Muscle of arm (tissue), 14 donors: ENCODE data around the gene ALMS1. TPM values are rescaled to one million over a fixed set of nuclear protein-coding genes. Genes with fewer than 3 reads are reported as not detected.
"Not testable (repeated sequence)": the region's sequence is repeated elsewhere in the genome, so short reads cannot be mapped to it uniquely, and the experiment has no call there.

Experiments used
- DNase-seq: peaks from one replicate; pipeline ENCODE4 v3.0.0-alpha.2; 2013
- long read RNA-seq, 11 donors: transcript quantifications; one replicate each; lab custom pipeline, GENCODE V29; 2026
- polyA plus RNA-seq, 12 donors: library from polyadenylated mRNA; unstranded; fragments of 120-200 nt; gene quantifications; one replicate each; pipeline ENCODE4 v1.2.1, GENCODE V29; 2013; ENCODE audit not compliant: insufficient read length in 12 of 12

Gene ALMS1, protein sequence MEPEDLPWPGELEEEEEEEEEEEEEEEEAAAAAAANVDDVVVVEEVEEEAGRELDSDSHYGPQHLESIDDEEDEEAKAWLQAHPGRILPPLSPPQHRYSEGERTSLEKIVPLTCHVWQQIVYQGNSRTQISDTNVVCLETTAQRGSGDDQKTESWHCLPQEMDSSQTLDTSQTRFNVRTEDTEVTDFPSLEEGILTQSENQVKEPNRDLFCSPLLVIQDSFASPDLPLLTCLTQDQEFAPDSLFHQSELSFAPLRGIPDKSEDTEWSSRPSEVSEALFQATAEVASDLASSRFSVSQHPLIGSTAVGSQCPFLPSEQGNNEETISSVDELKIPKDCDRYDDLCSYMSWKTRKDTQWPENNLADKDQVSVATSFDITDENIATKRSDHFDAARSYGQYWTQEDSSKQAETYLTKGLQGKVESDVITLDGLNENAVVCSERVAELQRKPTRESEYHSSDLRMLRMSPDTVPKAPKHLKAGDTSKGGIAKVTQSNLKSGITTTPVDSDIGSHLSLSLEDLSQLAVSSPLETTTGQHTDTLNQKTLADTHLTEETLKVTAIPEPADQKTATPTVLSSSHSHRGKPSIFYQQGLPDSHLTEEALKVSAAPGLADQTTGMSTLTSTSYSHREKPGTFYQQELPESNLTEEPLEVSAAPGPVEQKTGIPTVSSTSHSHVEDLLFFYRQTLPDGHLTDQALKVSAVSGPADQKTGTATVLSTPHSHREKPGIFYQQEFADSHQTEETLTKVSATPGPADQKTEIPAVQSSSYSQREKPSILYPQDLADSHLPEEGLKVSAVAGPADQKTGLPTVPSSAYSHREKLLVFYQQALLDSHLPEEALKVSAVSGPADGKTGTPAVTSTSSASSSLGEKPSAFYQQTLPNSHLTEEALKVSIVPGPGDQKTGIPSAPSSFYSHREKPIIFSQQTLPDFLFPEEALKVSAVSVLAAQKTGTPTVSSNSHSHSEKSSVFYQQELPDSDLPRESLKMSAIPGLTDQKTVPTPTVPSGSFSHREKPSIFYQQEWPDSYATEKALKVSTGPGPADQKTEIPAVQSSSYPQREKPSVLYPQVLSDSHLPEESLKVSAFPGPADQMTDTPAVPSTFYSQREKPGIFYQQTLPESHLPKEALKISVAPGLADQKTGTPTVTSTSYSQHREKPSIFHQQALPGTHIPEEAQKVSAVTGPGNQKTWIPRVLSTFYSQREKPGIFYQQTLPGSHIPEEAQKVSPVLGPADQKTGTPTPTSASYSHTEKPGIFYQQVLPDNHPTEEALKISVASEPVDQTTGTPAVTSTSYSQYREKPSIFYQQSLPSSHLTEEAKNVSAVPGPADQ (N-terminal part only)
- polyA plus RNA-seq = 10 to 100 TPM in 11 of 12 donors, not detected in 1; 15.2 to 58.4 (median 18.8) TPM
- long read RNA-seq, donor 1, partial matches to known transcripts = 6 of 6 reads
- long read RNA-seq, donor 1, other reads (novel, unspliced or antisense) = 0 of 6 reads
- long read RNA-seq, donor 2 = 0 reads
- long read RNA-seq, donor 3 = 0 reads
- long read RNA-seq, donor 4 = 0 reads
- long read RNA-seq, donor 5 = 0 reads
- long read RNA-seq, donor 6 = 0 reads
- long read RNA-seq, donor 7 = 0 reads
- long read RNA-seq, donor 8 = 0 reads
- long read RNA-seq, donor 9 = 0 reads
- long read RNA-seq, donor 10 = 0 reads
- long read RNA-seq, donor 11 = 0 reads

DNA sequence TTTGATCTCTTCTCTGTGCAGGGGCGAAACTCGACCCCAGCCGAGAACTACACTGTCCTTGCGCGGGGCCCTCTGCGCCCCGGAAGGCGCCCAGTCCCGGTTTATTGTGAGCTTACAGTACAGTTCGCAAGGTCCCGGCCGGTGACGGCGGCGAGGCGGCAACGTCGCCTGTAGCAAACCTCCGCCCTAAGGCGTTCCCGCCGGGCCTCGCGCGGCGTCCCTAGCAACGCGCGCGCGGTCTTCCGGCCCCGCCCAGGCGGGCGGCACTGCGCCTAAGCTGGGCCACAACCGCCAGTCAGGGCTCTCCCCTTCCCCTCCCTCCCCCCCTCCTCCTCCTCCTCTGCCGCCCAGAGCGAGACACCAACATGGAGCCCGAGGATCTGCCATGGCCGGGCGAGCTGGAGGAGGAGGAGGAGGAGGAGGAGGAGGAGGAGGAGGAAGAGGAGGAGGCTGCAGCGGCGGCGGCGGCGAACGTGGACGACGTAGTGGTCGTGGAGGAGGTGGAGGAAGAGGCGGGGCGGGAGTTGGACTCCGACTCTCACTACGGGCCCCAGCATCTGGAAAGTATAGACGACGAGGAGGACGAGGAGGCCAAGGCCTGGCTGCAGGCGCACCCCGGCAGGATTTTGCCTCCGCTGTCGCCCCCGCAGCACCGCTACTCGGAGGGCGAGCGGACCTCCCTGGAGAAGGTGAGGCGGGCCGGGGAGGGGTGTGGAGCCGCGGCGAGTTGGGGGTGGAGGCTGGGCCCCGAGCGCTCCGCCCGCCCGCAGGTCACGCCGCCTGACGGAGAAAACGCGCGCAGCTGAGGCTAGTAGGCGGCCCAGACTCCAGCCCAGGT, at the start of gene ALMS1:
TSS of gene ALMS1 (plus strand) at position 333 of the 838 bp plus-strand sequence. CDS start at position 366, 33 bp downstream.
- DNase-seq = peak; percentile 91

DNA sequence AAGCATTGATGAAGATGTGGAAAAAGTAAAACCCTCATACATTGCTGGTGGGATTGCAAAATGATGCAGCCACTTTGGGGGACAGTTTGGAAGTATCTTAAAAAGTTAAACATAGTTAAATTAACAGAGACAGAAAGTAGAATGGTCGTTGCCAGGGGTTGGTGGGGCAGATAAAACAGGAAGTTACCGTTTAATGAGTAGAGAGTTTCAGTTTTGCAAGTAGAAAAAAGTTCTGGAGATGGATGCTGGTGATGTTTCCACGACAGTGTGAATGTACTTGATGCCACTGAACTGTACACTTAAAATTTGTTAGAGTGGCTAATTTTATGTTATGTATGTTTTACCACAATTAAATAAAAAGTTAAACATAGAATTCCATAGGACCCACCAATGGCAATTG, 47.8 kb upstream of the ALMS1 start:
- no peak for DNase-seq

DNA sequence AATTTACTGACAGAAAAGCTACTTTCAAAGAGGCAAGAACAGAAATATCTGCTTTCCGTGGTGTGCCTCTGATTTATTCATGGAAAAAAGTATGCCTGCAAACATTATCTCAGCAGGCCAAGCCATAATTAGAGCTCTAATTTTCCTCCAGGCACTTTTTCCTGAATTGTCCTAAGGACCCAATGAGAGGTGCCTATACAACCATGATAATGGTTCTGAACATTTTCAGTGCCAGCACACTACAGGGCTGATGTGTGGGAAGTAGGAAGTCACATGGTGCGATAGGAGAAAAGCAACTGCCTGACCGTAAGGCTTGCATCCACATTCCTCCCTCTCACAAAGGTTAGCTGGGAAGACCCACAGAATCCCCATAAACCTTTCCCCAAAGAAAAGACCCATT, 46.4 kb upstream of the ALMS1 start:
- DNase-seq = no peak

DNA sequence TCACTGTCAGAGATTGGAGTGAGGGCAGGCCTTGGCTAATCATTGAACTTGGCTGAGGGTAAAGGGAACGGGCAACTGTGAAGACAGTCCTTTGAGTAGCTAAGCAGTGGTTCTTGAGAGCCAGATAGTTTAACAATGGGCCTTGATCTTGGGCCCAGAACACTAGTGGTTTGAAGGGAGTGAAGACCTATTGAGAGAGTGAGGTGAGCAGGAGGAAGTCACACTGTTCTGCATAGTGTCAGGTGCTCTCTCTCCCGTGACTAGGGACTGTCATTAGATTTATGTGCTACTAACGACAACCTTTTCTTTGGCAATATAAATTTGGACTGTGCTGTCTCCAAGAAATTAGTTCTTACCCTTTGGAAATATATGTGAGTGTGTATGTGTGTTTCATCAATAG, 44.6 kb upstream of the ALMS1 start:
- no peak for DNase-seq

DNA sequence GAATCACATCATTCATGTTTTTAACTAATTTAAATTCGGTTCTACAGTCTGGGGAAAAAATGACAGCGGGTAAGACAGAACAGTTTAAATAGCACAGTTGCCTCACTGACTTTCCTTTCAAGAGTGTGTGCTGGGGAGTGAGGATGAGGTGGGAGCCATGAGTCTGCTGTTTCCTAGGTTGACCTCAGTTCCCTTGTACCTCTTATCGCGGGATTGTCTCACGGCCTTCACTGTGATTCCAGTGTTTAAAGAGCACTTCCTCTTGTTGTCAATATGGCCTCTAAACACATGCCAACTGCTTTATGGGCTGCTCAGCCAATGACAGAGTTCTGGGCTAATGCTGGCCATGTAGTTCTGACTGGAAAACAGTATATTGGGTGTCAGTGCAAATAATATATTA, 41.6 kb upstream of the ALMS1 start:
- no peak for DNase-seq

DNA sequence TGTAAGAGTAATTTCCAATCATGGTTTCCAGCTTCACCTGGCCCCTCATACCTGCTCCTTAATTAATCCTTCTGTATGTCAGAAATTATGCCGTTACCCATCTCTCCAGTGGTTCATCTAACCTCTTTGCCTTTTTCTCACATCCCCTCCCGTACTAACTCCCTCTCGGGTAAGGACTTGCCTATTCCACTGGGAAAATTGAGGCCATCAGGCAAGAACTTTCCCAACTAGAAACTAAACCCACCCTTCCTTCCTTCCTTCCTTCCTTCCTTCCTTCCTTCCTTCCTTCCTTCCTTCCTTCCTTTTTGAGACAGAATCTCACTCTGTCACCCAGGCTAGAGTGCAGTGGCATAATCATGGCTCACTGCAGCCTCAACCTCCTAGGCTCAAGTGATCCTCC, 40.9 kb upstream of the ALMS1 start:
- not testable (repeated sequence) for DNase-seq

DNA sequence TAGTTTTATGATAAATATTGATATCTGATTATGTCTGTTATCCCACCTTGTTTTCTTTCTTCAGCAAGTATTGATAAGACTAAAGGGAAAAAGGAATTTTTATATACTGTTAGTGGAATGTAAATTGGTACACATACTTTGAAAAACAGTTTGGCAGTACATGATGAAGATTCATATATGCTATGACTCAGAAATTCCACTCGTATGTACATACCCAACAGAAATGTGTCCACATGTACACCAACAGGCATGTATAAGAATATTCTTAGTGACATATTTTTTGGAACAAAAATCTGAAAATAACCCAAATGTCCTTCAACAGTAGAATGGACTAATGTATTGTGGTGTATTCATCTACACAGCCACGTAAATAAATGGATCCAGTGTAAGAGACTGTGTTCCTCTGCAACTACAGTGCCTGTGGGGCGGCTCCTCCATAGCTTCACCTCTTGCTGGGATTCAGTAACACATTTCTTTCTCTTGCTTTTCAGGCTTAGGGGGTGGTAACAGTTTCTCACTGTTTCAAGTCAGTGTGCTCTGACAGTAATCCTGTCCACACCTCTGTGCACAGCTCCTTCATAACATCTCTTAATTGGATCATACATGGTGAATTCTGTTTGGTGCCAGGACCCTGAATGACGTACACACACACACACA, 35.5 kb upstream of the ALMS1 start:
- DNase-seq = no peak

DNA sequence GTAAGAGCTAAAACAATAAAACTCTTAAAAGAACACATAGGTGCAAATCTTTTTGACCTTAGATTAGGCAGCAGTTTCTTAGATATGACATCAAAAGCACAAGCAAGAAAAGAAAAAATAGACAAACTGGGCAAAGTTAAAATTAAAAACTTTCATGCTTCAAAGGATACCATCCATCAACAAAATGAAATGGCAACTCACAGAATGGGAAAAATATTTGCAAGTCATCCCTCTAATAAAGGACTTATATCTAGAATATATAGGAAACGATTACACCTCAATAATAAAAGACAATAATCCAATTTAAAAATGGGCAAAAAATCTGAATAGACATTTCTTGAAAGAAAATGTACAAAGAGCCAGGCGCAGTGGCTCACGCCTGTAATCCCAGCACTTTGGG, 29.5 kb upstream of the ALMS1 start:
- DNase-seq = no peak

DNA sequence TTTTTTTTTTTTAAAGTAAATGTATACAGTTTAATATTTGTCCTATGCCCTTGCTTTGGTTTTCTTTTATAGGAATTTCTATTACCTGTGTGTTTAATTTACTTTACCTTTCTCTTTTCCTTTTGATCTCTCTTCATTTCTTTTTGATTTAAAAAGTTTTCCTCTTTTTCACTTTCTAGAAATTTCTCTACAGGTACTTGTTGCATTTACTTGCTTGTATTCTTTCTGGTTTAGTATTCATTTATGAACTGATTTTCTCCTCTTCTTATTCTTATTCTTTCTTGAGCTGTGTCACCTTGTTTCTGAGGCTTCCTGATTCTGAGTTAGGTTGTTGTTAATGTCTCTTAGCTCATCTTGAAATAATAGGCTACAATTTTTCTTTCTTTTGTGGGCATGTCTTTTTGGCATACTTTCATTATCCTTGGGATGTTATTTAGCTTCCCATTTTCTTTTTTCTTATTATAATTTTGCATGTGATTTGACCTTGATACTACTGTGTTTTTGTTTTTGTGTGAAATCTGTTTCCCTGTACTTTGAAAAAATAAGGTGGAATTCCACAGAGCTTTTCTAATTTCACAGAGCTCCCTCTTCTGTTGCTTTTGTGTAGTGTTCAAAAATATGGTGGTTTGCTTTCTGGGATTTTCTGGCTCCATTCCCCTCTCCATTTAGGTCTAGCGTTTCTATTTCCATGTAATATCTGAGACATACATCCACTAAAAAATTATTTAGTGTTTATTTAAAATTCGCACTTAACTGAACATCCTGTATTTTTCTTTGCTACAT, 25.5 kb upstream of the ALMS1 start:
- no peak for DNase-seq

DNA sequence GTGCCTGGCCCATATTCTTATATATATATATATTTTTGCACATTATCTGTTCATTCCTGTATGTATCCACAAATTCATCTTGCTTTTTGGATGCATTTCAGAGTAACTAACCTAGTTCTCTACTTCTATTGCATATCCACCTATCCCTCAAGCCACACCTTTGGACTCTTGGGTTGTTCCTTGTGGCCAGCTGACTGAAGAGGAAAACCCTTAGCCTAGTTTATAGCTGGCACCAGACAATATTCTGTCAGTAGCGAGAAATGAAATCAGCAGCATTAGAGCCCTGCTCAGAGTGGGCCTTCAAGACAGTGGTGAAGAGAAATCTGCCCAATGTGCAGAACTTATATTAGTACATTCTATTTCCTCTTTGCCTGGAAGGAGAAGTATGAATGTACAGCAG, 19.6 kb upstream of the ALMS1 start:
- no peak for DNase-seq

DNA sequence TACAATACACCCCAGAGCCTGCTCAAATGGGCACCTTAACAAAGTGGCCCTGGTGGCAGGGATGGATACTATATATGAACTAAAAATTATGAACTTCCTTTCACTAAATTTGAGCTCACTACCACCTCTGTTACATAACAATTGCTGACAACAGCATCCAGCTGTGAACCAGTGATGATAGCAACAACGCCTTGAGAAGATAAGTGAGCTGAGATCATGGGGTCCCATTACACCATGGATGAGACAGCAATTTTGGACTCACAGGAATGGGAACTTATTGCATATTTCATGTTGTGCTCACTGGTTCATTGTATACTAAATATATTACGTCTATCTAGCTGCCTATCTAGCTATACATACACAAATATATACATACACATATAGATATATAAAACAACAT, 16.9 kb upstream of the ALMS1 start:
- no peak for DNase-seq

DNA sequence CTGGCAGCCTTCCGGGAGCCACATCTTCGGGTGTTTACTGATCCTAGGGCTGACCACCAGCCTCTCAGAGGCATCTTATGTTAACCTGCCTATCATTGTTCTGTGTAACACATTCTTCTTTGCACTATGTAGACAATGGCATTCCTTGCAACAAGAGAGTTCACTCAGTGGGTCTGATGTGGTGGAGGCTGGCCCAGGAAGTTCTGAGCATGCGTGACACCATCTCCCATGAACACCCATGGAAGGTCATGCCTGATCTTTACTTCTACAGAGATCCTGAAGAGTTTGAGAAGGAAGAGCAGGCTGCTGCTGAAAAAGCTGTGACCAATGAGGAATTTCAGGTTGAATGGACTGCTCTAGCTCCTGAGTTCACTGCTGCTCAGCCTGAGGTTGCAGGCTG, 15.3 kb upstream of the ALMS1 start:
- DNase-seq = no peak

DNA sequence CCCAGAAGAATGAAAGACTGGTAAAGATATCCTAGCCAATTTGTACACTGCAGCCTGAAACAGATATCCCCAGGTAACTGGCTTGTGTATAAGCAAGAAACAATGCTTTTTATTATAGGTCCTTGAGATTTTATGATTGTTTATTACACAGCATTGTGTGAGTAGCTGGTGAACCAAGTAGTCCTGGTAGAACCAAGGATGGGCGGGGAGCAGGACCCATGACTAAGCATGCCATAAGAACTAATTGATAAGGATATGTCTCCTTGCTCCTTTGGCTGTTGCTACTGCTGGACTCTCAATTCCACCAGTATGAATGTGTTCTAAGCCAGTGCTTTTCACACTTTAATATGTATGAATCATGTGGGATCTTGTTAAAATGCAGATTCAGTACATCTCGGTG, 12.3 kb upstream of the ALMS1 start:
- DNase-seq = no peak

DNA sequence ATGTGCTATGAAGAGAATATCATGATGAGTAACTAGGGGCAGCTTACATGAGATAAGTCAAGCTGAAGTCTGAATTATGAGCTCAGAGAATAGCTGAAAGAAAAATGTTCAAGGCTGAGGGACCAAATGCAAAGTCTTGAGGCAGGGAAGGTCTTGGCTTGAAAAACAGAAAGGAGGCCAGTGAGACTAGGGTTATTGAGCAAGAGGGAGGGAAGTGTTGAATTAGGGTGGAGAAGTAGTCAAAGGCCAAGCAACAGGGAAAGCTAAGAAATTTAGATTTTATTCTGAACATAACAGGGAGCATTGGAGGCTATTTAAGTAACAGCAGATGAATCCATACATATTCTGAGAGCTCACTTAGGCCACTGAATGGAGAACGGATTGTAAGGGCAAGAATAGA, 11.4 kb upstream of the ALMS1 start:
- no peak for DNase-seq

DNA sequence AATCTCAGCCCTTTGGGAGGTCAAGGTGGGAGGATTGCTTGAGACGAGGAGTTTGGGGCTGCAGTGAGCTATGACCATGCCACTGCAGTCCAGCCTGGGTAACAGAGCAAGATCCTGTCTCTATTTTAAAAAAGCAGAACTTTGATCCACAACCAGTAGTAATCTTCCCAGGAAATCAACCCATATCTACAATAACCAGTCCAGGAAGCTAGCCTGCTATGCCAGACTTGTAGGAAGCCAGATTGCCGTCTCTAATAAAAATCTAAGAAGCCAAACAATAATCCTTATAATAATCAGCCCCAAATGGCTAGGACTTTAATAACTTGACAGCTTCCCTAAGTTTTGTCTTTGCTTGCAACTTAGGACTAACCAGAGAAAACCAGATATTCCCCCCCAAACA, 9.0 kb upstream of the ALMS1 start:
- no peak for DNase-seq

DNA sequence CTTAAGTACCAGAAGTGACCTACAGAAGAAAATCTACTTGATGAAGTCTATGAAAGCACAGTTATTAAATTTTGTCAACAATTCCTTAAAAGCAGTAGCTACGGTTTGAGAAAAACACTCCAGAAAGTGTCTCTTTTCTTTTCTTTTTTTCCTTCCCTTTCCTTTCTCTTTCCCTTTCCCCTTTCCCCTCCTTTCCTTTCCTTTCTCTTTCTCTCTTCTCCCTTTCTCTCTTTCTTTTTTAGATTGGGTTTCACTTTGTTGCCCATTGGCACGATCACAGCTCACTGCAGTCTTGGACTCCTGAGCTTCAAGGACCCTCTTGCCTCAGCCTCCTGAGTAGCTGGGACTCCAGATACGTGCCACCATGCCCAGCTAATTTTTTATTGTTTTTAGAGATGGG, 2.6 kb upstream of the ALMS1 start:
- no peak for DNase-seq

DNA sequence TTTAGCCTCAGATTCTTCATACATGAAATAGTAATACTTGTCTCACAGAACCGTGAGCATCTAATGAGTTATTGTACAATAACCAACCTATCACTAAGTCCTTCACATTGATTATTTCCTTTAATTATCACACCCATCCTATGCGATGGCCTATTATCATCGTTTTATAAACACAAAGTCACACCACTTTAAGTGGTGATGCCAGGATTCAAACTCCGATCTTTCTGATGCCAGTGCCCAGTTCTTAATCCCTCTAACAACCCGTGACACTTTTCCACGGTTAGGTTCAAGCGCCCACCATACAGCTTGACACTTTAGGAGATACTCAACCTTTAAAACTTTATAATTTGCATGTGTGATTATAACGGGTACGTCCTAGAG, 523 bp upstream of the ALMS1 start:
- DNase-seq = no peak

DNA sequence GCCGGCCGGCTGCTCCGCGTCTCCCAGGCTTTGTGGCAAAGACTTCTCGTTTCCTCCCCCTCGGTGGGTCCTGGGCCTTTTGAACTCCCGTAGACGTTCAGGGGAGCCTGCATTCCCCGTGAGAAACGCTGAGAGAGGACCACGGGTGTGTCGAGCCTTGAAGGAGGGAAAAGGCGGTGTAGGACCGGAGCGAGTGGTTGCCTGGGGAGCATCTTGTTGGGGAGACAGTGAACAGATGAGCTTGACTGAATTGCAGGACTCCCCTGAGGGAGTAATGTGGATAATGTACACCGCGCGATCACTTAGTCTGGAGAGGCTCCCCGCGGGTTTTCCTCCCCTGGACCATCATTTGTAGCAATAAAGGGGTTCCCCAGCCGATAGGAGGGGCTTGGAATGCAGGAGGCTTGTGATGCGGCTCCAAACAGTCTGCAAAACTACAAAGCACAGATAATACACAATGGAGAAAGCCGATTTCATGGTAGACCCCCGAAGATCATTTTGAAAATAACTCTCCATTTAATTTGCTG, 769 bp downstream of the ALMS1 start:
- DNase-seq = no peak
